Vagina (tissue), 2 donors: ENCODE data around the gene CD74. TPM values are rescaled to one million over a fixed set of nuclear protein-coding genes. Genes with fewer than 3 reads are reported as not detected.

Experiments used
- DNase-seq, 2 donors: peaks; one replicate each; pipeline ENCODE4 v3.0.0-alpha.2; 2017; ENCODE audit errors: extremely low spot score in 2 of 2
- H3K27ac ChIP-seq: fragments of 200-600 bp; sonication (generic); one replicate; pipeline ENCODE4 v1.5.1; 2019
- H3K27me3 ChIP-seq: fragments of 200-600 bp; sonication (generic); one replicate; pipeline ENCODE4 v1.5.1; 2019
- H3K36me3 ChIP-seq, 2 donors: fragments of 200-600 bp; sonication (generic); one replicate each; pipeline ENCODE4 v1.5.1; 2017 to 2019
- H3K4me1 ChIP-seq: fragments of 200-600 bp; sonication (generic); one replicate; pipeline ENCODE4 v1.5.1; 2019
- H3K4me3 ChIP-seq, 2 donors: fragments of 200-600 bp; sonication (generic); 1 replicate in 1 of 2; 2 replicates in 1 of 2; pipeline ENCODE4 v1.5.1; 2016 to 2019
- H3K9me3 ChIP-seq: fragments of 200-600 bp; sonication (generic); one replicate; pipeline ENCODE4 v1.5.1; 2019
- POLR2A ChIP-seq, 2 donors: fragments of 450-650 bp; IDR thresholded peaks; one replicate each; pipeline ENCODE4 v1.6.1; 2017; ENCODE audit warnings: antibody characterized with exemption in 2 of 2, mild to moderate bottlenecking in 2 of 2, moderate library complexity in 2 of 2
- POLR2AphosphoS5 ChIP-seq, 2 donors: sonication (generic); formaldehyde crosslinking; IDR thresholded peaks; one replicate each; pipeline ENCODE4 v1.9.0; 2017; ENCODE audit warnings: antibody characterized with exemption in 2 of 2, mild to moderate bottlenecking in 2 of 2, low read depth in 1 of 2; ENCODE audit not compliant: insufficient read depth in 1 of 2
- intact Hi-C: fragments of 100-400 bp; cut with DNase I; formaldehyde crosslinking; loops from one replicate; pipeline ENCODE4 v1.15.1; 2023
- total RNA-seq: library from RNA; depleted of rRNA; stranded (reverse); fragments of >200 nt; gene quantifications from one replicate; pipeline ENCODE4 v1.2.3, GENCODE V29; 2016
- TF ChIP-seq, protein P1 (sequence below), 3 experiments: fragments of 450-650 bp in 2 of 3; fragments of 200-600 bp in 1 of 3; sonication (generic) in 1 of 3; IDR thresholded peaks; one replicate each; pipeline ENCODE4 v1.5.1; 2017 to 2019; ENCODE audit warnings: antibody characterized with exemption in 3 of 3, mild to moderate bottlenecking in 2 of 3, moderate library complexity in 2 of 3

CD74 gene
- total RNA-seq, 1 donor from 2014 or later: 530 TPM

DNA sequence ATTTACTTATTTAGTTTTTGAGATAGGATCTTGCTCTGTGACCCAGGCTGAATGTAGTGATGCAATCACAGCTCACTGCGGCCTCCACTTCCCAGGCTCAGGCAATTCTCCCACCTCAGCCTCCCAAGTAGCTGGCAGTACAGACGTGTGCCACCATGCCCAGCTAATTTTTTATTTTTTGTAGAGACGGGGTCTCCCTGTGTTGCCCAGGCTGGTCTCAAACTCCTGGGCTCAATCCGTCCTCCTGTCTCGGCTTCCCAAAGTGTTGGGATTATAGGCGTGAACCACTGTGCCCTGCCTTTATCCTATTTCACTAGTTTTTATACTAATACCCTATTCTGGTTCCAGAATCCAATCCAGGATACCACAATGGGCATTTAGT is 30.0 kb upstream of the CD74 start:
- Histone ChIP-seq H3K4me1 (peaks cover 15% of the 10 kb centered on the region), H3K4me3 (no peak overlapping the region), H3K27ac (no peak overlapping the region), H3K9me3 (no peaks in the 10 kb centered on the region), H3K36me3 (peaks cover 10 to 45% of the 10 kb centered on the region in 2 donors), H3K27me3 (no peaks in the 10 kb centered on the region)
- intact Hi-C loops: no loop called here
- no peak for DNase-seq
- TF ChIP-seq POLR2AphosphoS5 (IDR thresholded peaks at IDR 0.05; ENCODE audit: insufficient read depth in 1 of 2, low read depth in 1 of 2) (no peak), POLR2A (IDR thresholded peaks at IDR 0.05) (no peak)
- TF ChIP-seq, protein P1, sequence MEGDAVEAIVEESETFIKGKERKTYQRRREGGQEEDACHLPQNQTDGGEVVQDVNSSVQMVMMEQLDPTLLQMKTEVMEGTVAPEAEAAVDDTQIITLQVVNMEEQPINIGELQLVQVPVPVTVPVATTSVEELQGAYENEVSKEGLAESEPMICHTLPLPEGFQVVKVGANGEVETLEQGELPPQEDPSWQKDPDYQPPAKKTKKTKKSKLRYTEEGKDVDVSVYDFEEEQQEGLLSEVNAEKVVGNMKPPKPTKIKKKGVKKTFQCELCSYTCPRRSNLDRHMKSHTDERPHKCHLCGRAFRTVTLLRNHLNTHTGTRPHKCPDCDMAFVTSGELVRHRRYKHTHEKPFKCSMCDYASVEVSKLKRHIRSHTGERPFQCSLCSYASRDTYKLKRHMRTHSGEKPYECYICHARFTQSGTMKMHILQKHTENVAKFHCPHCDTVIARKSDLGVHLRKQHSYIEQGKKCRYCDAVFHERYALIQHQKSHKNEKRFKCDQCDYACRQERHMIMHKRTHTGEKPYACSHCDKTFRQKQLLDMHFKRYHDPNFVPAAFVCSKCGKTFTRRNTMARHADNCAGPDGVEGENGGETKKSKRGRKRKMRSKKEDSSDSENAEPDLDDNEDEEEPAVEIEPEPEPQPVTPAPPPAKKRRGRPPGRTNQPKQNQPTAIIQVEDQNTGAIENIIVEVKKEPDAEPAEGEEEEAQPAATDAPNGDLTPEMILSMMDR (IDR thresholded peaks at IDR 0.05): no peak

DNA sequence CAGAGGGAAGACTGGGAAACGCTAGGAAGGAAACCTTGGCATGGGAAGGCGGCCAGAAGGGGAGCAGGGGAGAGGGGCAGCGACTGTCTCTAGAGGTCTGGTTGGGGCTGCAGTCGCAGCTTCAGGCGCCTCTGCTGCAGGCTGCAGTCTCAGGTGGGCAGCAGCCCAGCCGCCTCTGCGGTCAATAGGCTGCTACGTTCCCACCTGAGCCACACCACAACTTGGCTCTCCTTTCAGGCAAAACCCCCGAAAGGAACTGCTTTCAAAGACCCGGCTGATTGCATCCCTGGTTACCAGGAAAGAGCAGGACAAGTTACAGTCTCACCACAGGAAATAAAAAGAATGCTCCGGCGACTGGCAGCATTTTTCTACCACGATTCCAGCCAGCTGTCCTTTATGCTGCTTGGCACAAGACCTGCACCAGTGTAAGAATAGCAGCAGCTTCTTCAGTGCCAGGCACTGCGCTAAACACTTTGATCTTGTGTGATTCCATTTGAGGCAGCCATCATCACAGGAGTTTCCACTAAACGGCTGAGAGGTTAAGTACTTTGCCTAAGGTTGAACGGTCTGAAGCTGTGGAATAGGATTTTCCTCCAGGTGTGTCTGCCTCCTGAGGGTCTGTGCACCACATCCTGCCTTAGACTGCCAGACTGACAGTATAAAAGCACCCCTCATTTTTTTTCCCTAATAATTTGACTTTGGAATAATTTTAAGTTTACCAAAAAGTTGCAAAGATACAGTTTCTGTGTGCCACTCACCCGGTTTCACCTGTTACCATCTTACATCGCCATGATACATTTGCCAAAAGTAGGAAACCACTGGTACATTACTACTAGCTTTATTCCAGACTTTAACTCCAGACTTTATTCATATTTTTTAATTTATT is 29.3 kb upstream of the CD74 start:
- no peak for DNase-seq
- intact Hi-C loops: no loop called here
- Histone ChIP-seq H3K9me3 (no peaks in the 10 kb centered on the region), H3K4me1 (peaks cover 9% of the 10 kb centered on the region), H3K4me3 (no peak overlapping the region), H3K36me3 (peaks cover 10 to 38% of the 10 kb centered on the region in 2 donors), H3K27me3 (no peaks in the 10 kb centered on the region), H3K27ac (no peak overlapping the region)
- no peak for TF ChIP-seq POLR2A (IDR thresholded peaks at IDR 0.05)
- TF ChIP-seq POLR2AphosphoS5 (IDR thresholded peaks at IDR 0.05; ENCODE audit: insufficient read depth in 1 of 2, low read depth in 1 of 2): no peak
- TF ChIP-seq, protein P1 (IDR thresholded peaks at IDR 0.05): no peak

DNA sequence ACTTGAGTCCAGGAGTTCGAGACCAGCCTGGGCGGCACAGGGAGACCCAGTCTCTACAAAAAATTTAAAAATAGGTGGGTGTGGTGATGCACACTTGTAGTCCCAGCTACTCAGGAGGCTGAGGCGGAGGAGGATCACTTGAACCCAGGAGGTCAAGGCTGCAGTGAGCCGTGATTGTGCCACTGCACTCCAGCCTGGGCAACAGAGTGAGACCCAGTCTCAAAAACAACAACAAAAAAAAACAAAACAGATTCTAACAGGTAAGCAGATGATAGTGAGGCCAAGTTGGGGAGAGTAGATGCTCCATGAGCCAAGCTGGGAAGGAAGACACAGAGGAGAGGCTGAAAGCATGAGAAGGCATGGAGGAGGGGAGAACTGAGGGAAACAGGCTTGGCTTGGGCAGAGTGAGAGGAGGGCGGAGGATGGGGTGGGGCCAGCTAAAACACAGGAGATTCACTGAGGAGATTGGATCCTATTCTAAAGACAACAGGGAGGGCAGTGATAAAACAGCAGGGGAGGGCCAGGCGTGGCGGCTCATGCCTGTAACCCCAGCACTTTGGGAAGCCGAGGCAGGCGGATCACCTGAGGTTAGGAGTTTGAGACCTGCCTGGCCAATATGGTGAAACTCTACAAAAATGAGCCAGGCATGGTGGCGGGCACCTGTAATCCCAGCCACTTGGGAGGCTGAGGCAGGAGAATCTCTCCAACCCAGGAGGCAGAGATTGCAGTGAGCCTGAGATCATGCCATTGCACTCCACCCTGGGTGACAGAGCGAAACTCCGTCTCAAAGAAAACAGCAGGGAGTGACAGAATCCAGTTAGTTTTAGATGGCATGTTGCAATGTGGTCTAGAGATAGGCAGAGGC is 28.5 kb upstream of the CD74 start:
- Histone ChIP-seq H3K4me3 (no peak overlapping the region), H3K27ac (no peak overlapping the region), H3K9me3 (no peaks in the 10 kb centered on the region), H3K27me3 (no peaks in the 10 kb centered on the region), H3K36me3 (peaks cover 6 to 30% of the 10 kb centered on the region in 2 donors), H3K4me1 (peaks cover 4% of the 10 kb centered on the region)
- TF ChIP-seq, protein P1 (IDR thresholded peaks at IDR 0.05): no peak
- TF ChIP-seq POLR2A (IDR thresholded peaks at IDR 0.05): no peak
- no peak for TF ChIP-seq POLR2AphosphoS5 (IDR thresholded peaks at IDR 0.05; ENCODE audit: insufficient read depth in 1 of 2, low read depth in 1 of 2)
- intact Hi-C loops: no loop called here
- no peak for DNase-seq

DNA sequence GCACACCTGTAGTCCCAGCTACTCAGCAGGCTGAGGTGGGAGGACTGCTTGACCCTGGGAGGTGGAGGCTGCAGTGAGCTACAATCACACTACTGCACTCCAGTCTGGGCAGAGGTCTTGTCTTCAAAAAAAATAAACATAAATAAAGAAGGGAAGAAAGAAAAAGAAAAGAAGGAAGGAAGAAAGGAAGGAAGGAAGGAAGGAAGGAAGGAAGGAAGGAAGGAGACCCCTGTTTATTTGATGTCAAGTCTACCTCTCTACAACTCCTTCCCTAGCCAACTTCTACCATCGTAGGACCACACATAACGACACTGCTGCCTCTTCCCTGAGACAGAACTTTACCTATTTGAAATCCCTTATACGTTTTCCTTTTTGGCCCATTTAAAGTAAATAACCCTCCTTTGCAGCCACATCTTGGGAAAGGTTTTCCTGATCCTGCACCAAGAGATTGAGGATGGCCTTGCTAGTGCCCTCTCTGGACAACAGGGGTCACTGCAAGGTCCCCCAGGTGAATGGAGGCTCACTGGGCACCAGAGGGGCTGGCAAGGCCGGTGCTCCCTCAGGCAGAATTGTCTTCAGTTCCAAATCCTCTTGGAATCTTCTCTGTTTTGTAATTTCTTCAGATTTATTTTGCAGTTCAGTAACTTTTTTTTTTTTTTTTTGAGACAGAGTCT is 26.3 kb upstream of the CD74 start:
- Histone ChIP-seq H3K27me3 (no peaks in the 10 kb centered on the region), H3K36me3 (peaks cover 0 to 8% of the 10 kb centered on the region in 2 donors), H3K4me3 (no peak overlapping the region), H3K27ac (no peak overlapping the region), H3K4me1 (peaks cover 8% of the 10 kb centered on the region), H3K9me3 (no peaks in the 10 kb centered on the region)
- DNase-seq: no peak
- TF ChIP-seq POLR2AphosphoS5 (IDR thresholded peaks at IDR 0.05; ENCODE audit: insufficient read depth in 1 of 2, low read depth in 1 of 2) (no peak), POLR2A (IDR thresholded peaks at IDR 0.05) (no peak)
- TF ChIP-seq, protein P1 (IDR thresholded peaks at IDR 0.05): no peak
- intact Hi-C loops: no loop called here
